RWPE1 (cell line): Measurements from ENCODE around the gene CKAP2L.

ENCODE experiments used
- CTCF ChIA-PET: fragments of 350-600 bp; sonication (Branson Sonifier 250); formaldehyde crosslinking; extraction: SDS; loops from one replicate; lab custom pipeline; 2021; lab: Yijun Ruan, JAX
- POLR2A ChIA-PET: fragments of 400-600 bp; formaldehyde crosslinking; extraction: SDS; loops from one replicate; lab custom pipeline; 2020; ENCODE audit warnings: antibody characterized with exemption; ENCODE audit not compliant: low non-redundant PET; lab: Yijun Ruan, JAX
- DNase-seq: peaks from one replicate; pipeline ENCODE4 v3.0.0; 2012; ENCODE audit warnings: low spot score
- H3K27ac ChIP-seq: fragments of 450-650 bp; 2 replicates; pipeline ENCODE4 v1.5.1; 2017
- CTCF ChIP-seq: fragments of 450-650 bp; conservative IDR thresholded peaks from 2 replicates; pipeline ENCODE4 v1.5.1; 2017; ENCODE audit warnings: low read depth, mild to moderate bottlenecking

Gene CKAP2L

DNA sequence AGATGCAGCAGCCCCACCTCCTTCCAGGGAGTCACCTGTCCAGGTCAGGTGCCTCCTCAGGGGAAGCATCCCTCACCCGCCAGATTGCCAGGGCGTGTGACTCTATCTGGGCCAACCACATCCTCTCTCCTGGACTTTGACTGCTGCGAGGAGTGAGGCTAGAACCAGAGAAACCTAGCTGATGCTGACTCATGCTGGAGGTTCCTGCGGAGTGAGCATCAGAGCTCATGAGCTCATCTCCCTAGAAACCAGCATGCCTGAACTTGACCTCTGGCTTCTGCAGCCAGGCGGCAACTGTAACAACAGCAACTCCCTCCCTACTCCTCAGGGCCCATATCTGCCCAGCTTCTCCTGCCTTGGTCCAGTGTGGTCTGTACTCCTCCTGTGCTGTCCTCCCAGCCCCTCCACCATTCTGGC lies 71.9 kb downstream of the CKAP2L start:
- DNase-seq, result peak; percentile 95
- no peak for TF ChIP-seq CTCF
- CTCF ChIA-PET, result interaction anchor here (0.6 to 1.5 kb wide), 4 partner anchors 22 to 47 kb away, joined by 3 to 5 read pairs (median 3); no protein-coding TSS in a partner anchor
- H3K27ac ChIP-seq, result peak overlapping the region; percentile 85
- POLR2A ChIA-PET, result interaction anchor here (0.7 kb wide), 1 partner anchor 36 kb away, joined by 6 read pairs; no protein-coding TSS in a partner anchor

GRCh38 chr2:112691881-112692281 lies 72.5 kb downstream of the CKAP2L start:
- POLR2A ChIA-PET, result no interaction called here
- peak overlapping the region; percentile 85 for H3K27ac ChIP-seq
- no peak for TF ChIP-seq CTCF
- CTCF ChIA-PET, result interaction anchor here (1.5 kb wide), 1 partner anchor 35 kb away, joined by 5 read pairs; no protein-coding TSS in a partner anchor
- no peak for DNase-seq

GRCh38 chr2:112690853-112691401 lies 73.5 kb downstream of the CKAP2L start:
- DNase-seq, result peak; percentile 60
- CTCF ChIA-PET, result no interaction called here
- H3K27ac ChIP-seq, result peak overlapping the region; percentile 47
- TF ChIP-seq CTCF, result peak; percentile 29
- POLR2A ChIA-PET, result no interaction called here

DNA sequence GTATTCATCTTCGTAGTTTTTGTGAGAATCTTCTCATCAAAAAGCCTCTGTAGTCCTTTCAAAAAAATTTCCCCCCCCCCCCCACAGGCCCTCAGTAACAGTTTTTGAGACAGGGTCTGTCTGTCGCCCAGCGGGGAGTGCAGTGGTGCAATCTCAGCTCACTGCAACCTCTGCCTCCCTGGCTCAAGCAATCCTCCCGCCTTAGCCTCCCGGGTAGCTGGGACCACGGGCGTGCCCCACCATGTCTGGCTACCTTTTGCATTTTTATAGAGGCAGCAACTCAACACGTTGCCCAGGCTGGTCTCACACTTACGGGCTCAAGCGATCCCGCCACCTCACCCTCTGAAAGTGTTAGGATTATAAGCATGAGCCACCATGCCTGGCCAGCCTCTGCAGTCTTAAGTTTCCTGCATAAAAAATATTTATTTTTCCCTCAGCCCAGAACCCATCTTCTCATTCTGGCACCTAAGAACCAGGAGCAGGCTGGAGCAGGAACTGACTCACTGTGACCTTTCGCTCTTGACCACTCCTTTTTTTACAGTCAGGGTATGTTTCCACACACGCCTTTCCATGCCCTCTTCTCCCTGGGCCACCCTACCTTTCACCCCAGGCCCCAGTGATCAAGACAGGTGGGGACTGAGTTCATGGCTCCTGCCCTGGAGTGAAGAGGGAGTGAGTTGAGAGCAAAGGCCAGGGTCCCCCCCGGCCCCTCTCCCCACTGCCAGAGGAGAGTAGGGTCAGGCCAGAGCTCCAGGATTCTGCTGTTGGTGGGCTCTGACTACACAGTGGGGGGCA lies 76.1 kb downstream of the CKAP2L start:
- peak overlapping the region; percentile 60 for H3K27ac ChIP-seq
- POLR2A ChIA-PET, result no interaction called here
- TF ChIP-seq CTCF, result no peak
- no peak for DNase-seq
- CTCF ChIA-PET, result interaction anchor here (0.5 to 0.6 kb wide), 2 partner anchors 41 to 206 kb away, joined by 3 read pairs; no protein-coding TSS in a partner anchor

GRCh38 chr2:112687522-112687921 lies 76.9 kb downstream of the CKAP2L start:
- CTCF ChIA-PET, result interaction anchor here (0.9 to 1.3 kb wide), 3 partner anchors 14 to 87 kb away, joined by 3 read pairs; no protein-coding TSS in a partner anchor
- POLR2A ChIA-PET, result no interaction called here
- no peak for DNase-seq
- no peak overlapping the region for H3K27ac ChIP-seq
- TF ChIP-seq CTCF, result no peak
